HG02759 (cell line): Measurements from ENCODE around the gene DIPK1A.

ENCODE experiments used
- ATAC-seq: cut with Tn5 transposase; IDR thresholded peaks from one replicate; pipeline ENCODE4 v1.9.1; 2021; ENCODE audit warnings: mild to moderate bottlenecking, moderate library complexity; ENCODE audit not compliant: unreplicated experiment

The DIPK1A gene

GRCh38 chr1:92843429-92844352 is 117.6 kb downstream of the DIPK1A start:
- ATAC-seq, result no peak

DNA sequence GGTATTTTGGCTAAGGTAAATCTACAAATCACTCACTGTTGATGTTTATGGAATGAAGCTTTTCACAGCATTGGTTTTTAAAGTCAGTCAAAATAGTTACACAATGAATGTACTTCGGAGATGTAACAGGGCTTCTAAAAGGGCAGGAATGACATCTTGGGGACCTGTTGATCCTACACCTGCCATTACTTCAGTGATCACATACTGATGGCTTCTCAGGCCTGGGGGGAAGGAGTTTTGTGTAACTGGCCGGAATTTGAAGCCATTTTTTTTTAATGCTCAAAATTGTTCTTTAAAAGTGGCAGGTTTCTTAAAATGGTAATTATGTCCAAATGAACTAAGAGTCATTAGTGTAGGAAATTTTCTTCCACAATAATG is 118.2 kb downstream of the DIPK1A start:
- ATAC-seq, result no peak

DNA sequence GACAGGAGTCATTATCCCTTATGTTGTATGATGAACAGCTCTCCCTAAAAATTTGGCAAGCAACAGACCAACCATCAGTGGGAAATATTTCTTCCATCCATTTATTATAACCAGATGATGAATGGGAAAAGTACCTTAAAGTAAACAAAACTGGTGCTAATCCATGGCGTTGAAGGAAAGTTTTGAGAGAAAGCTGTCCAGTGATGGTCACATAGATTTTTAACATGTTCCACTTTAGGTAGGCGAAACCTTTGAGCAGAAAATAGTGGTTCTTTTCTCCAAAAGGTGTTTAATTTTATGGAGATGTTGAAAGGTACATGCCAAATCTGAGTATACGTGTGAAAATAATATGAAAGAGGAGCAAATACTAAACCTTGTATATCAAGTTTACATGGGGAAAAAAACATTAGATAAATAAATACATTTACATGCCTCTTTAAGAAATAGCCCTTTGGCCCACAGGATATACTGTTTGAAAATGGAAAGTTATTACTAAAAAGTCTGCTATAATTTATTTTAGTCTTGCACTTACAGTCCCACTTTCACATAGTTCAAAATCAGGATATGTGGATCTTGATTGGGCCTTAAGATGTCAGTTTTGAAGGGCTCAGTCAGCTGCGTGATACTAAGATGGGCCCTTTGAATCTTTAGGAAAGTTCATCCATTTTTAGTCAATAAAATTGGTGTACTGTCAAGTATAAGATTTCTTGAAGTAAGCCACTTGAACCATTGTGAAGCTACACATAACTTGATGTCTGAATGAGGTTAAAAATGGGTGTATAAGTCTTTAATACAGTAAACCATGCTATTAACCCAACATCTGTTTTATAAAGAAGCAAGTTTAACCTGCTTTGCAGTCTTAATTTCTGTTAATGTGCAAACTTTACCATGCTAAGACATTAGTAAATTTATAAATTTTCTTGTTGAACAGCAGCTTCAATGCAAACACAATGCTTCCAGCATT is 118.9 kb downstream of the DIPK1A start:
- ATAC-seq, result no peak

DNA sequence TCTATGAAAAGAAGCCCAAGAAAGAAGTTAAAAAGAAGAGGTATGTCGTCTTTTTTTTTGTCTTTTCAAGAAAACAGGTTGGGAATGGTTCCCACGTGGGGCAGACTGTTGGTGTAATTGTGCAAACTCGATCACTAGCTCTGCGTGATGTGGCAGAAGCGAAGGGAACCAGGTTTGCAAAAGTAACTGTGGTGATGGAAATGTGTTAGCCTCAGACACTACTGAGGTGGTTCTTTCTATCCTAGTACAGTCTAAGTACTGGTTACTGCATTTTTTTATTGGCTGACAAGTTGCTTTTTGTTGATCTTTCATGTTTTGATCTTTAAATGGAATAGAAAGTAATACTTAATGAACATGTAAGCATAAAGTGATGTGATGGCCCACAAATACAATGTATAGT is 120.7 kb downstream of the DIPK1A start:
- no peak for ATAC-seq

- no peak for ATAC-seq
Observed at GRCh38 chr1:92839442-92839841, 121.8 kb downstream of the DIPK1A start.

DNA sequence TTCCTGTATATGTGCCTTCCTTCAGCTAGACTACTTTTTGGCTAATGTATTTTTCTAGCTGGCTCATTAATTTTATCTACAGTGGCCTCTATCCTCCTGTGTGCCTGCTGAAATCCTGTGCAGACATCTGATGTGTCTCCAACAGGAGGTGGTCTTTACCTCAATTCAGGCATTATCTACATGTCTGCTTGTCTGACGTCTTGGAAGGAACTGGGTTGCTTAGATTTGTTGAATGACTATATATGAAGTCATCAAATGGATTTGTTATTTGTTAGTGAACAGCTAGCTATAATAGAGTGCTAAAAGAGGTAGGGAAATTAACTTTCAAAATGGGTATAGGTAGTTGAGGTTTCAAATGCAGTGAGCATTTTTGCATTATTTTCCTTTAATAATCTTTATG is 122.7 kb downstream of the DIPK1A start:
- no peak for ATAC-seq

GRCh38 chr1:92837062-92837461 is 124.2 kb downstream of the DIPK1A start:
- no peak for ATAC-seq

DNA sequence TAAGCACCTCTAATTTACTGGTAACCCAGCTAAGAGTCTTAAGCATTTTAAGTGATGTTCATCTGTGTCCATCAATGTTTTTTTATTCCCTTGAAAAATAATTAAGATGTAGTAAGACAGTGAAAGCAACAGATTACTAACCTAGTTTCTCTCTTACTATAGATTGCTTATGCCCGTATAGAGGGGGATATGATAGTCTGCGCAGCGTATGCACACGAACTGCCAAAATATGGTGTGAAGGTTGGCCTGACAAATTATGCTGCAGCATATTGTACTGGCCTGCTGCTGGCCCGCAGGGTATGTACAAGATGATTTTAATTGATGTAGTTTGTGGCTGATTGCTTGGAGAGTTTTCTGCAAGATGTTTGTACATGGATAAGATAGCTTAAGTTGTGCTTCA is 126.6 kb downstream of the DIPK1A start:
- ATAC-seq, result no peak

DNA sequence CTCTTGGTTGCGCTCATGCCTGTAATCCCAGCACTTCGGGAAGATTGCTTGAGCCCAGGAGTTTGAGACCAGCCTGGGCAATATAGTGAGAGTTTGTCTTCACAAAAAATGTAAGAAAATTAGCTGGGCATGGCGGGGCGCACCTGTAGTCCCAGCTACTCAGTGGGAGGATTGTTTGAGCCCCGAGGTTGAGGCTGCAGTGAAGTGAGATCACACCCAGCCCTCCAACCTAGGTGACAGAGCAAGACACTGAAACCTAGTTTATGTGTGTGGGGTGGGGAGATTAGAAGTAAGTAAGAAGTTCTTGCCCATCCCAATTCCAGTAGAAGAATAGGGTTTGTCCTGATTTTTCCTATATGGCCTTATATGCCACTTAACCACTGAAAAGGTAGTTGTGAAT is 127.4 kb downstream of the DIPK1A start:
- no peak for ATAC-seq

- ATAC-seq, result peak; percentile 7
Observed at GRCh38 chr1:92832537-92833114, 128.6 kb downstream of the DIPK1A start.

DNA sequence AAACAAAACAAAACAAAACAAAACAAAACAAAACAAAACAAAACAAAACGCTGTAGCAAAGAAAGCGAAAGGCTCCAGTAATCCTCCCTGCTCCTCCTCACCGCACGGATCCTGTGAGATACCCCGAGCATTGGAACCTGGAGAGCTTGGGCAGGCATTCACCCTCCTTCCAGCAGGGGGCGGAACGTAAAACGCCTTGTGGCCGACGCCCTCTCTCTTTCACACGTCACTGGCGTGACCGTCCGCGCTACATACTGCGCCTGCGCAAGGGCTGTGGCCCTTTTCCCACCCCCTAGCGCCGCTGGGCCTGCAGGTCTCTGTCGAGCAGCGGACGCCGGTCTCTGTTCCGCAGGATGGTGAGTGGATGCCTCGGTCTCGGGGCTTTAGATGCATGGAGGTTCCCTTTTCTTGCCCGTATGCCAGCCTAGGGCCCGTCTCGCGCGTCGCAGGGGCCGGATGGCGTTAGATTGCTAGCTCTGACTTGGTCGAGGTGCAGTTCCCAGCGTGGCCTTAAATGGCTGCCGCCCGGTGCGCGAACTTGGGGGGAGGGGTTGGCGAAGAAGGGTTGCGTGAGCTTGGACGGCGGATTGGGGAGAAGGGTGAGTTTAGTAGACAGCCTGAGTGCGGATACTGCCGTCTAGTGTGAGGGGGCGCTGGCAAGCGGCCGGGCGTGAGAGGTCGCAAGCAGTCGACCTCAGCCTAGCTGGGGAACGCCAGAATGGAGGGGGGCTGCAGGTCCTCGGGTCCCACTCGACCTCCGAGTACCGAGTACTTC is 129.3 kb downstream of the DIPK1A start, which contains the start of gene RPL5:
RPL5 (plus strand) TSS at position 279 of the 775 bp plus-strand sequence; CDS start at position 354, 75 bp downstream.
- ATAC-seq, result peak; percentile 98

- ATAC-seq, result no peak
Observed at GRCh38 chr1:92831368-92831761, 129.9 kb downstream of the DIPK1A start.

DNA sequence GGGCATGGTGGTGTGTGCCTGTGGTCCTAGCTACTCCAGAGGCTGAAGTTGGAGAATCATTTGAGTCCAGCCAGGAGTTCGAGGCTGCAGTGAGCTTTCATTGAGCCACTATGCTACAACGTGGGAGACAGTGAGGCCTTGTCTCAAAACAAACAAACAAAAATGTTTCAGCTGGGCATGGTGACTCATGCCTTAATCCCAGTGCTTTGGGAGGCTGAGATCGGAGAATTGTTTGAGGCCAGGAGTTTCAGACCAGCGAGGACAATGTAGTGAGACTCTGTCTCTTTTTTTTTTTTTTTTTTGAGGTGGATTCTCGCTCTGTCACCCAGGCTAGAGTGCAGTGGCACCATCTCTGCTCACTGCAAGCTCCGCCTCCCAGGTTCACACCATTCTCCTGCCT is 134.5 kb downstream of the DIPK1A start:
- no peak for ATAC-seq

GRCh38 chr1:92822879-92823278 is 138.4 kb downstream of the DIPK1A start:
- ATAC-seq, result no peak

DNA sequence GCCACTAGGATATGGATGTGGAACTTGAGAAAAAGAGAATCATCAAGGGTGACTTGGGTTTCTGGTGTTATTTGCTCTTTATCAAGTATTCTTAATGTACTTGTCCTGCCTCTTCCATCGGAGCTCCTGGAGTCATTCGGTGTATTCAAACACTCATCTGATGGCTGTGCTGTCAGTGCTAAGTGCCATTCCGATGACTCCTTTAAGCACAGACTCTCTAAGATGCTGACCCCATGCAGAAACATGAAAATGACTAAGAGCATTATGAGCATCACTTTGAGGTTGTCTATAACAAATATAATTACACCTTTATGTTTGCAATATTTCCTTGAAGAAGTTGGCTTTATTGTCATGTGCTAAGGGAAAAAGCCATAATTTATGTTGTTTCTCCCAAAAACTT is 140.7 kb downstream of the DIPK1A start:
- no peak for ATAC-seq

DNA sequence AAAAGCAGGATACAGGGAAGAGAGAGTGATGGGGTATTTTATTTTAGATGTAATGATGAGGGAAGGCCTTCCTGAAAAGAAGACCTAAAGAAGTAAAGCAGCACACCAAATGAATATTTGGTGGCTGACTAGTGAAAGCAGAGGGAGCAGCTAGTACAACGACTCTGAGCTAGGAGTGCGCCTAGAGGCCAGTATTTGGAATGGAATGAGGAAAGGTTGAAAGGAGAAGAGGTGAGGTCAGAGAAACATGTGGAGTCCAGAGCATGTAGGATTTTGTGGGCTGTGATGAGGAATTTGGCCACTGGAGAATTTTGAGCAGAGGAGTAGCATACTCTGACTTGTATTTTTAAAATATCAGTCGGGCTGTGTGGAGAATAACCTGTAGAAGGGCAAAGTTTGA is 141.2 kb downstream of the DIPK1A start:
- no peak for ATAC-seq

GRCh38 chr1:92817986-92818764 is 143.1 kb downstream of the DIPK1A start:
- ATAC-seq, result peak; percentile 66

GRCh38 chr1:92817137-92817697 is 144.0 kb downstream of the DIPK1A start:
- ATAC-seq, result no peak

GRCh38 chr1:92816732-92817131 is 144.5 kb downstream of the DIPK1A start:
- ATAC-seq, result no peak
